HG03575 (cell line): ENCODE data around the gene SLC25A51.

Source experiments
- ATAC-seq: cut with Tn5 transposase; IDR thresholded peaks from one replicate; pipeline ENCODE4 v1.9.1; 2021; ENCODE audit not compliant: unreplicated experiment, insufficient number of reproducible peaks, low FRiP score; ENCODE audit errors: extremely low read depth

The SLC25A51 gene

GRCh38 chr9:37903647-37904444 is at the start of gene SLC25A51:
Gene SLC25A51, minus strand, starts transcription at chr9:37904127. Its CDS starts 15,577 bp downstream, at chr9:37888550.
- peak; percentile 67 for ATAC-seq

GRCh38 chr9:37953206-37953774 is 49.4 kb upstream of the SLC25A51 start:
- ATAC-seq: no peak

- ATAC-seq: no peak
Observed at GRCh38 chr9:37952731-37953130, 48.8 kb upstream of the SLC25A51 start.

- no peak for ATAC-seq
Observed at GRCh38 chr9:37951671-37952449, 47.9 kb upstream of the SLC25A51 start.

GRCh38 chr9:37950561-37950960 is 46.6 kb upstream of the SLC25A51 start:
- no peak for ATAC-seq

- ATAC-seq: no peak
Observed at GRCh38 chr9:37949576-37949975, 45.6 kb upstream of the SLC25A51 start.

GRCh38 chr9:37948417-37948980 is 44.6 kb upstream of the SLC25A51 start:
- no peak for ATAC-seq

GRCh38 chr9:37947977-37948376 is 44.0 kb upstream of the SLC25A51 start:
- ATAC-seq: no peak

GRCh38 chr9:37947471-37947870 is 43.5 kb upstream of the SLC25A51 start:
- no peak for ATAC-seq

GRCh38 chr9:37946971-37947370 is 43.0 kb upstream of the SLC25A51 start:
- ATAC-seq: no peak

GRCh38 chr9:37946041-37946440 is 42.1 kb upstream of the SLC25A51 start:
- no peak for ATAC-seq

GRCh38 chr9:37944671-37945481 is 40.9 kb upstream of the SLC25A51 start:
- ATAC-seq: no peak

GRCh38 chr9:37944266-37944650 is 40.3 kb upstream of the SLC25A51 start:
- no peak for ATAC-seq

- no peak for ATAC-seq
Observed at GRCh38 chr9:37943345-37944265, 39.7 kb upstream of the SLC25A51 start.

- ATAC-seq: no peak
Observed at GRCh38 chr9:37942621-37943344, 38.9 kb upstream of the SLC25A51 start.

- no peak for ATAC-seq
Observed at GRCh38 chr9:37941253-37941652, 37.3 kb upstream of the SLC25A51 start.

GRCh38 chr9:37939575-37940095 is 35.7 kb upstream of the SLC25A51 start:
- ATAC-seq: no peak
